Measurements from ENCODE around the gene SSPN.

GRCh38 chr12:26266881-26267280, 71.5 kb downstream of the SSPN start:
- TF ChIP-seq CTCF (IDR thresholded peaks at IDR 0.05; ENCODE audit: borderline replicate concordance, extremely low read depth, low read length, poor library complexity, severe bottlenecking), result no peak
- TF ChIP-seq EZH2 (IDR thresholded peaks at IDR 0.05; ENCODE audit: borderline replicate concordance, low read depth, low read length, severe bottlenecking), result no peak
